Right lobe of liver (tissue), 4 donors: ENCODE data around the gene NOL8.

Source experiments
- POLR2A ChIP-seq: fragments of 450-650 bp; IDR thresholded peaks from one replicate; pipeline ENCODE4 v1.6.1; 2017; ENCODE audit warnings: antibody characterized with exemption, mild to moderate bottlenecking
- TF ChIP-seq, protein P1 (sequence below), 4 donors: fragments of 200-600 bp in 3 of 4; fragments of 450-650 bp in 1 of 4; IDR thresholded peaks; one replicate each; pipeline versions ENCODE4 v1.5.1 to v1.8.0; 2016 to 2022; ENCODE audit warnings: antibody characterized with exemption in 4 of 4, mild to moderate bottlenecking in 2 of 4
- donor health status: DM: no; HTN: no; CAD: no.
- donor health status: DM: no; HTN: no; CAD: no.
- donor health status: DM: no; HTN: yes; CAD: no.

GRCh38 chr9:92257327-92257726 lies 67.8 kb downstream of the NOL8 start:
- TF ChIP-seq, protein P1, sequence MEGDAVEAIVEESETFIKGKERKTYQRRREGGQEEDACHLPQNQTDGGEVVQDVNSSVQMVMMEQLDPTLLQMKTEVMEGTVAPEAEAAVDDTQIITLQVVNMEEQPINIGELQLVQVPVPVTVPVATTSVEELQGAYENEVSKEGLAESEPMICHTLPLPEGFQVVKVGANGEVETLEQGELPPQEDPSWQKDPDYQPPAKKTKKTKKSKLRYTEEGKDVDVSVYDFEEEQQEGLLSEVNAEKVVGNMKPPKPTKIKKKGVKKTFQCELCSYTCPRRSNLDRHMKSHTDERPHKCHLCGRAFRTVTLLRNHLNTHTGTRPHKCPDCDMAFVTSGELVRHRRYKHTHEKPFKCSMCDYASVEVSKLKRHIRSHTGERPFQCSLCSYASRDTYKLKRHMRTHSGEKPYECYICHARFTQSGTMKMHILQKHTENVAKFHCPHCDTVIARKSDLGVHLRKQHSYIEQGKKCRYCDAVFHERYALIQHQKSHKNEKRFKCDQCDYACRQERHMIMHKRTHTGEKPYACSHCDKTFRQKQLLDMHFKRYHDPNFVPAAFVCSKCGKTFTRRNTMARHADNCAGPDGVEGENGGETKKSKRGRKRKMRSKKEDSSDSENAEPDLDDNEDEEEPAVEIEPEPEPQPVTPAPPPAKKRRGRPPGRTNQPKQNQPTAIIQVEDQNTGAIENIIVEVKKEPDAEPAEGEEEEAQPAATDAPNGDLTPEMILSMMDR (IDR thresholded peaks at IDR 0.05): no peak
- no peak for TF ChIP-seq POLR2A
